NCI-H69 (cell line): ENCODE data around the gene TSPYL1.
"Not testable (repeated sequence)": the region's sequence is repeated elsewhere in the genome, so short reads cannot be mapped to it uniquely, and the experiment has no call there.

Experiments
- DNase-seq: peaks from one replicate; lab custom pipeline; 2025; lab: John Stamatoyannopoulos, UW

Gene TSPYL1

DNA sequence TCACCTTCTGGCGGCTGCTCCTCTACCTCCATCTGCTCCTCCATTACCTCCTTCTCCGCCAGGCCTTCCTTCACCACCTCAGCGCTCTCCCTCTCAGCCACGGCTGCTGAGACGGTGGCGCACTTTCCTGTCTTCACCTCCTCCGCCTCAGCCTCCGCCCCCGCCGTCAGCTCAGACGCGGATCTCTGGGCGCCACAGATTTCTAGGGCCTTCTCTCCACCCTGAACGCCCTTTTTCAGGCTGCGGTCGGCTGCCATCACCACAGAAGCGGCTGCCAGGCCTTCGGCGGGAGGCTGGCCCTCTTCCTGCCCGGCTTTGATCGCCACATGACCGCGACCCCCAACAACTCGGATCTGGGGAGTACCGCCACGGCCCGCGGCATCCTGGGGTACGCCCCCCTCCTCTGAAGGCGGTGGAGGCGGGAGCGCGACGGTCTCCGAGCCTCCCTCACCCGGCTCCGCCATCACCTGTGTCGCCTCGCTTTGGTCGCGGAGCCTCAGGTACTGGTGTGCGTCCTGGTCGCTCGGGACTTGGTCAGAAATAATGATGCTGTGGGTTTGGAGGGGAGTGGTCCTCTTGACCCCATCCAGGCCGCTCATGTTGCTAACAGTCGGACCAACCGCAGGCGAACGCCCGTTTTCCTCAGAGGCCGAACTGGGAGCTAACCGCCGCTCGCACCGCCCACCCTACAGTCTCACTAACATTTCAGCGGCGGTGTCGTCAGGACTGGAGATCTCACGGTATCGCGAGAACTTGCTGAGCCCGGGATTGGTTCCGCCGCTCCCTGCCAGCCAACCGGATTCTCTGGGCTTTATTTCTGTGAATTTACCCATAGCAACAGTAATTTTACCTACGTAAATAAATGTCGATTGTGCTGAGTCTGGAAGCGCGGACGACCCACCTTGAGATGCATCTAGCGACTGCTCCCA, at the start of gene TSPYL1:
TSS of gene TSPYL1 (minus strand) at position 699 of the 929 bp plus-strand sequence. CDS start at position 599, 100 bp downstream.
- DNase-seq, result peak; percentile 96

DNA sequence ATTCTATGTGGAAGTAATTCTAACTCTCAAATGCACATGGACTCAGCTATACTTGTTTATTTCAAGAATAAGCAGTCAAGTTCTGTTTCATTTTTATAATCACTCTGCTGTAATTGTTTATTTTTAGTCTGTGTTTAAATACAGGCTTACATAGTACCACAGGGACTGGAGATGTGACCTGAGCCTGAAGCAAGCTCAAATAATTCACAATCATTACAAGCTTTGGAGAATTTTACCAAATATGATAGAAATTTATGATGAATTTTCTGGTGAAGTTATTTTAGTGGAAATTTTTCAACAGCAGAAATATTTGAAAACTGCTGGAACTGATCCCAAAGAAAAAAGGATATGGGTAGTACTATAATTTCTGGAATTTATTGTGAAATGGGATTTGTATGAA, 49.4 kb upstream of the TSPYL1 start:
- no peak for DNase-seq

GRCh38 chr6:116328528-116328903, 48.8 kb upstream of the TSPYL1 start:
- DNase-seq, result no peak

DNA sequence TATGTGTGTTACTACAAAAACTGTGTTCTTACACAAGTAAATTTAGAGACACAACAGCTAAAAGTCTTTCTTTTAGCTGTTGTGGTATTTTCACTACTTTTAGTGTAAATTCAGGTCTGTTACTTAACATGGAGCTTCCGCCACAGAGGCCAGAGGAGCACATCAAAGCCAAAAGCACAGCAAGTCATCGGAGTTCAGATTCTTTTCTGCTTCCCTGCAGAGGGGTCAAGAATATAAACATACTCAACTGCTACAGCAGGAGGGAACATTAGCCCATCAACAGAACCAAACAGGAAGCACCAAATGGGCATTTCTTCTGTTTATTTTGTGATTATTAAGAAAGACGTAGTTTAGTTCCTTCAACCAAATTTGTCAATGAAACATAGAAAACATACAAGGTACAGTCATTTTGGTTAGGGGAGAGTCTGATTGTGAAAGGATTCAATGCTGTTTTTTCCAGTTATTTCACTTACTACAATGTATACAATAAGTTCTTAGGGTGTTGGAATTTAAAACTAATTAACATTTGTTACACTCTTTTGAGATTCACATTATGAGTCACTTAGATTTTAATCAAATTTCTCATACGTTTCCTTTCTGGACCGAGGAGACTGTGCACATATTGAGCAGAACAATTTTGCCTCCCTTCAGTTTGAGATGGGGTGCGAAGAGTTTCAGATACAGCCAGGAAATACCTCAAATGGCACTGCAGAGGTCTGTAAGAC, 48.2 kb upstream of the TSPYL1 start:
- DNase-seq, result no peak

DNA sequence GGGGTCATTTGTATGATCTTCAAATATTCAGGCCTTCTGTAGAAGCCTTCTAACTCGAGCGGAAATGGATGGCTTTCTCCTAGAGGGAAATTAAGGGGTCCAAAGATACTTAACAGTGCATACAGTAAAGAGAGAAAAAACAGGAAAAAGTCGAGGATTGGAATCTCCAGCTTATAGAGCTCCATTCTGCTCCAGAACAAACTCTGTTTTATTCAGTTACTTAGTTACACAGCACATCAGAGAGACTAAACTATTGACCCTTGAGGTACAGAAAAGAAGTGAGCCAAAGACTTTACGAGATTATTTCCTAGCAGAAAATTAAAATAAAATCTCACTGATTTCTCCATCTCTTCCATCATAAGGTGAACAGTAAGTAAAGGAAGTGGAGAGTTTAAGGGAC, 47.3 kb upstream of the TSPYL1 start:
- no peak for DNase-seq

DNA sequence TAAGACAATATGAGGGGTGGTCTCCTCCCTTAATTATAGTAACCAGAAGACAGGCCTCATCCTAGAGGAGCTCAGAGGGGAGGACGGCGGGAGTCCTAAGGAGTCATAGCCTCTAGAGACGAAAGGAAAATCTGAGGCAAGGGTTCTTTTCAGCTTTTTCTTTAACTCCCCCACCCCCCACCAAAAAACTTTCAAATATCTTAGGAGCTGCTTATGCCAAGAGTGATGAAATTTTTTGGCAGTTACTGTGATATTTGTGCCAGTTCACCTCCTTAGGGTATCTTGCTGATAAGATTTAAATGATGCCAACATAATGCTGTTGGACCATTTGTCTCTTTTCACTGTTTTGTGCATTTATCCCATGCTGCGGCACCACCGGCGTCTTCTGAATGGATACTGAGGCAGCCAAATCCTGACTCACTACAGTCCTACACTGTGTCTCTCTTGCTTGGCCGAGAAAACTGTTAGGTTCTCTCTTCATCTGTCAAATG, 46.5 kb upstream of the TSPYL1 start:
- no peak for DNase-seq

DNA sequence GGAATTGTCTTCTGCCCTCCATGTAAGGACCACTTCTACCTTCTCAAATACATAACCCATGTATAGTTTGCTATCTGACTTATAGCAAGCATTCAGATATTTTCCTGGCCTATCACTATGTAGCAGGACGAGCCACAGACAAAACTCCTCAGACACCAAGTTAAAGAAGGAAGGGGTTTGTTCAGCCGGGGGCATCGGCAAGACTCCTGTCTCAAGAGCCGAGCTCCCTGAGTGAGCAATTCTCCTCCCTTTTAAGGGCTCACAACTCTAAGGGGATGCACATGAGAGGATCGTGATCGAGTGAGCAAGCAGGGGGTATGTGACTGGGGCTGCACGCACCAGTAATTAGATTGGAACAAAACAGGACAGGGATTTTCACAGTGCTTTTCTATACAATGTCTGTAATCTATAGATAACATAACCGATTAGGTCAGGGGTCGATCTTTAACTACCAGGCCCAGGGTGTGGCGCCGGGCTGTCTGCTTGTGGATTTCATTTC, 46.0 kb upstream of the TSPYL1 start:
- DNase-seq, result not testable (repeated sequence)

DNA sequence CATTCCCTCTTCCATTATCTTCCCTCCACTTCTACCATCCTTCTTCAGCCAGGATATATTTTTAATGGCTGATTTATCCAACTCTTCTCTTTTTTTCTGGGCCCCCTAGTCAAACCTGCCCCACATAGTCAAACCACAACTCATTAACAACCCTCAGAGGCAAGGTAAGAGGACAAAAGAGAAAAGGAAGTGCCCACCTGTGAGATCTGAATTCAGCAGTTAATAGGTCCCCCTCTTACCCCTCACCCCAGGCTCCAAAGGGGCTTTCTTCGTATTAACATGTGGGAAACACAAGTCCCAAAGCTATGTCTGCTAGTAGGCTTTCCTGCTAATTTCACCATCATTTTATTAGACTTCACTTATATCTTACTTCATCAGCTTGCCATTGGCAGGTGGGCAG, 44.1 kb upstream of the TSPYL1 start:
- DNase-seq, result peak; percentile 8

DNA sequence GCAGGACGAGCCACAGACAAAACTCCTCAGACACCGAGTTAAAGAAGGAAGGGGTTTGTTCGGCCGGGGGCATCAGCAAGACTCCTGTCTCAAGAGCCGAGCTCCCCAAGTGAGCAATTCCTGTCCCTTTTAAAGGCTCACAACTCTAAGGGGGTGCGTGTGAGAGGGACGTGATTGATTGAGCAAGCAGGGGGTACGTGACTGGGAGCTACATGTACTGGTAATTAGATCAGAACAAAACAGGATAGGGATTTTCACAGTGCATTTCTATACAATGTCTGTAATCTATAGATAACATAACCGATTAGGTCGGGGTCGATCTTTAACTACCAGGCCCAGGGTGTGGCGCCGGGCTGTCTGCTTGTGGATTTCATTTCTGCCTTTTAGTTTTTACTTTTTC, 42.2 kb upstream of the TSPYL1 start:
- not testable (repeated sequence) for DNase-seq

GRCh38 chr6:116316772-116317467, 37.2 kb upstream of the TSPYL1 start:
- DNase-seq, result no peak

DNA sequence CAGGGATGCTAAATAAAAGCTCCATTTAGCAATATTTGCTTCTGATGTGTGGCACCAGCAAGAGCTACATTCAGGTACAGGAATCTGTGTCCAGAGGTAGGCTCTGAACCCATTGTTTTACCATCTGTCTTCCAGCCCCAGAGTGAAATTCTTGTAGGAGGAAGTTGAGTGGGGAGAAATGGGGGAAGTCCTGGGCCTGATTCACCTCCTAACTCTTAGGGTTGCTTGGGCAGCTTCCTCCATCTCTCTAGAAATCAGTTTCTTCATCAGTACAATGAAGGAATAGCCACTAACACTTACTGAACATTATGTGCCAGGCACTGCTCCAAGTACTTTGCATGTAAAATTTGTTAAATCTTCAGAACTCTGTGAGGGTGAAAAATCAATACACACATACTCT, 35.1 kb upstream of the TSPYL1 start:
- no peak for DNase-seq

- DNase-seq, result no peak
Observed at GRCh38 chr6:116314218-116314617, 34.5 kb upstream of the TSPYL1 start.

DNA sequence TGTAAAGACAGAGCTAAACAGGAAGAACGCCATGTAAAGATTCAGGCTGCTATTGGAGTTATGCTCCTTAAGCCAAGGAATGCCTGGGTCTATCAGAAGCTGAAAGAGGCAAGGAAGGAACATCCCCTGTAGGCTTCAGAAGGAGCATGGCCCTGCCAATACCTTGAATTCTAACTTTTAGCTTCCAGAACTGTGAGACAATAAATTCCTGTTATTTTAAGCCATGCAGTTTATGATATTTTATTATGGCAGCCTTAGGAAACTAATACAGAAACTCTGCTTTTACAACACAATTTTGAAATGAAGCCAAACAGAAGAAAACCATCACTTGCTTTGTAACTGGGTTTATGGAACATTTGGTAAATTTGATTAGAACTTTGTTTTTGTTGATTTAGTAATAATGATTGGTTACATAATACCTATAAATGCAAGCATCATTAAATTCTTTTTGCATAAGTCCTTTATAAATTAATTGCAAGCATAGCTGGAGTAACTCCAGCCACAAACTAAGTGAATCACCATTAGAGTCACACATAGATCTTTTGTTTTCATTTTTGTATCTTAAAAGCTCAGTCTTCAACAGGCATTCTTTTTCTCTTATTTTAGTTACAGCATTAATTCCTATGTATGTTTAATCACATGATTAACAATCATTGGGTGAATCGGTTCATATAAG, 33.5 kb upstream of the TSPYL1 start:
- DNase-seq, result no peak

- no peak for DNase-seq
Observed at GRCh38 chr6:116309657-116310056, 29.9 kb upstream of the TSPYL1 start.

DNA sequence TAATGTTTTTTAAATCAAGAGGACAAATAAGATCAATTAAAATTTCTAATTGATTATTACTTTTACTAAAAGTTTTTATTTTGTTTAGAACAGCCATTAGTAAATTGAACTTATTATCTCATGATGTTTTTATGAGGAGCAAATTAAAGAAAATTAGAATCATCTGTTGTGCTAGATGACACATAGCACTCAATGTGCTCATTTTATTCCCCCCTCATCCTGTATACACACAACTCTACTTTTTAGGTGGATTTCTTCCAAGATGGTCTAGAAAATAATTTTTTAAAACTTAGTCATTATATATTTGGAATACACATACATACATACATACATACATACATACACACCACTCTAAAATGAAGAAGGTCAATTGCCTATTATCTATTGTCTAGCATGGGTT, 29.3 kb upstream of the TSPYL1 start:
- DNase-seq, result no peak

DNA sequence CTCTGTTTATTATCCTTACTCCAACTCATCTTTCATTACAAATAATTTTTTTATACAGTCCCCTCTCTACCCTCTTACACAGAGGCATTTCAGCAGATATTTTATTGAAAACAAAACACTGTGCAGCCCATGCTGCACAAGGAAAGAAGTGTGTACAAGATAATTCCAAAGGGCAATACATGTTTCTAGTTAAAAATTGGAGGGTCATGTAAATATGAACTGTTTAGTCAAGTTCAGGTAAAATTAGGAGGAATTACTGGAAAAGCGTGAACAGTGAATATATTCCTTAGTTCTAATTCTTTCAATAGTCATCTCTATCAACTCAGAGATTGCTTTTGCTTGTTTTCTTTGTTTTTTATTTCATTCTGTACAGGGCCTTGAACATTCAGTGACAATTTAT, 27.9 kb upstream of the TSPYL1 start:
- DNase-seq, result no peak

DNA sequence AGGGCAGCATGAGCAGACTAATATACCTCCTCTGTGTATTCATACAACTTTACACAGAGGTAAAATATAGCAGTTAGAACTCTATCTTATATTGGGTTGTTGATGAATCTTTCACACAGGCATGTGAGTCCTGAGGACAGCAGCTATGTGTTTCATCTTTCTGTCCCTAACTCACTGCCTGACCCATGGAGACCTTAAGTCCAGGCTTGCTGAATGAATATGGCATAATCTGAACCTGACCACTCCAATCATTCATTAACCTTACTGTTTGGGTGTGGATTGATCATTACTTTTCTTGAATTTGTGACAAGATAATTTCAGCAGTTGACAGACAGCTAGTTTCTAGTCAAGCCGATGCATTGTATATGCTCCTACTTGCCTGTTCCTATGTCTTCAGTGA, 27.3 kb upstream of the TSPYL1 start:
- DNase-seq, result no peak

GRCh38 chr6:116304538-116305097, 24.9 kb upstream of the TSPYL1 start:
- no peak for DNase-seq

DNA sequence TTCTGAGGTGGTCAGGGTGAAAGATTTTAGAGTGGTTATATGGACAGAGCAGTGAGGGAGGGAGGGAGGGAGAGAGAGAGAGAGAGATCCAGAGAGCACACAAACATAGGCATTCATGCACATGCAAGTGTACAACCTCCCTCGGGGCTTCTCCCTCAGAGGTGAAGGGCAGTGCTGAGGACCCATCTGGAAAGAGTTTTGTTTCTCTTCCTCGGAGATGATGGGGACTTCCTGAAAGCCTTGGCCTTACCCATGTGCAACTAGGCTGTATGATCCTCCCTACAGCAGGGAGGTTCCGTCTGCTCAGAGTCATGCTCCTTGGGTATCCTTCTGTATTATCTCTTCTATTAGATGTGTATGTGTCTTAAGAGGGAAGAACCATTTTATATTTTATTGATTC, 21.4 kb upstream of the TSPYL1 start:
- DNase-seq, result peak; percentile 6

DNA sequence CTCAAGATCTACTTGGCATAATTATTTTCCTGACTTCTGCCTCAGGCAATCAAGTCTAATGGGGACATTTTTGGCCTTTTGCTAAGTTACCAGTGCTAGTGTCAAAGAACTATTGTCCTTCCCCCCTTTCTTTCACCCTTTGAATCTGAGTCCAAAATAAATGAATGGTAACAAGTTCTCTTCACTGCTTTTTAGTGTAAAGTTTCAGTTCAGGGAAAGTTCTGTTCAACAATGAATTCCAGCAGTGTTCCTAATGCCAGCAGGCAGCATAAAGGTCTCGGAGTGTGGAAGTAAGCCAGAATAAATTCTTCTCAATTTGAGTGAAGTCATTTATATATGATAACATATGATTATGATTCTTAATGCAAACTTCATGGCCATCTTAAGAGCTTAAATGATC, 20.8 kb upstream of the TSPYL1 start:
- DNase-seq, result no peak

- no peak for DNase-seq
Observed at GRCh38 chr6:116298973-116299372, 19.2 kb upstream of the TSPYL1 start.
